OCI-M1 (cell line): ENCODE data around the gene HOMER3.
"Not testable (repeated sequence)": the region's sequence is repeated elsewhere in the genome, so short reads cannot be mapped to it uniquely, and the experiment has no call there.

Experiments
- DNase-seq: peaks from one replicate; lab custom pipeline; 2025; lab: John Stamatoyannopoulos, UW

HOMER3 gene

DNA sequence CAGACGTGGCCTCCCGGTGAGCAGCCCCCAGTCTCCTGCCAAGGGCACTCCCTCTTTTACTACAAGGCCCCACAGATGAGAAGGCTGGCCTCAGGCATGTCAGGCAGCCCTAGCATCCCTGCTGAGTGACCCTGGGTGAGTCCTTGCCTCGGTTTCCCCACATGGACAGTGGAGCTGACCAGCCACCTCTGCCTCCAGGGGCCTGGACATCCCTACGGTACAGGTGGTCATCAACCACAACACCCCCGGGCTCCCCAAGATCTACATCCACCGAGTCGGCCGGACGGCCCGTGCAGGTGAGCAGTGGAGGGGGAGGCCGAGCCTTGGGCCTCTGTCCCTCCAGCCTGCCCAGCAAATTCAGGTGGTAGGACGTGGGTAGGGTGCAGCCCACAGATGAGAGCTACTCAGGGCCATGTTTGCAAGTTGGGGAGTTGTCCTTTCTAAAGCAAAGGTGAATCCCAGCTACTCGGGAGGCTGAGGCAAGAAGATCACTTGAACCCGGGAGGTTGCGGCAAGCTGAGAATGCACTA is 16.3 kb downstream of the HOMER3 start:
- DNase-seq: no peak

GRCh38 chr19:18922228-18922985 is 18.6 kb downstream of the HOMER3 start:
- no peak for DNase-seq

DNA sequence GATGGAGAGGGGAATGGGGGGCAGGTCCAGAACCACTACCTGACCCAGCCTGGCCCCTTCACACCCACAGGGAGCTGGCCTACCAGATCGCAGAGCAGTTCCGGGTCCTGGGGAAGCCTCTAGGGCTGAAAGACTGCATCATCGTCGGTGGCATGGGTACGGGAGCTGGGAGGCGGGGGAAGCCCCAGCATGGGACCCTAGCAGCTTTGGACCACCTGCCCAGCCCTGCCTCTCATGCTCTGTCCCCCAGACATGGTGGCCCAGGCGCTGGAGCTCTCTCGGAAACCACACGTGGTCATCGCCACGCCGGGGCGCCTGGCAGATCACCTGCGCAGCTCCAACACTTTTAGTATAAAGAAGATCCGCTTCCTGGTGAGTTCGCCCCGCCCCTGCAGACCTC is 19.4 kb downstream of the HOMER3 start:
- DNase-seq: no peak

DNA sequence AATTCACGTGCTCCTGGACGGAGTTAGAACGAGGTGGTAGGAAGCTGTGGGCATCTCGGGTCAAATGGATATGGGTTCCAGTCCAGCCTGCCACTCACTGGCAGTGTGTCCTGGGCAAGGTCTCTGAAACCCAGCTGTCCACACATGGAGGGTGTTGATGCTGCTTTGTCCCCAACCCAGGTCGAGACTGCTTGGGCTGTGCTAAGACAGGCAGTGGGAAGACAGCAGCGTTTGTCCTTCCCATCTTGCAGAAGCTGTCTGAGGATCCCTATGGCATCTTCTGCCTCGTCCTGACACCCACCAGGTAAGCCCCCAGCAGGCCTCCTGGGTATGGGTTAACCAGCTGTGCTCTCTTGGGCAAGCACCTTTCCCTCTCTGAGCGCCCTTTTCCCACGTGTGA is 20.6 kb downstream of the HOMER3 start:
- DNase-seq: no peak

DNA sequence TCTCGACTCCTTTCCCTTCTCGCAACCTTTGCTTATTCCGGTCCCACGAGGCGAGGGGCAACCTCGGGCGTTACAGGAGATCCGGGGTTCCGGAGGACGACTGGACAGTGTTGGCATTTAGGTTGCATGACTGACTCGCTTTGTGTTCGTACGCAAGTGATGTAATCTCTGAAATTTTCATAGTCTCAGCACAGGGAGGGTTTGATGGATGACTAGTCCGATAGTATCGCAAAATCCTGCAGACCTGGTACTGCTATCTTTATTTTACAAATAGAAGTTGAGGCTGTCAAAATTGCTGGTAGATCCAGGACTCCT is 21.2 kb downstream of the HOMER3 start:
- DNase-seq: no peak

- peak; percentile 99 for DNase-seq
Measured at GRCh38 chr19:18919086-18919899, 21.7 kb downstream of the HOMER3 start, which contains the start of the genes COPE and DDX49. TSS of gene COPE (minus strand) at chr19:18919387. CDS start at chr19:18919348, 39 bp downstream. TSS of gene DDX49 (plus strand) at chr19:18919715. CDS start at chr19:18919742, 27 bp downstream.

GRCh38 chr19:18917593-18917992 is 23.4 kb downstream of the HOMER3 start:
- not testable (repeated sequence) for DNase-seq

DNA sequence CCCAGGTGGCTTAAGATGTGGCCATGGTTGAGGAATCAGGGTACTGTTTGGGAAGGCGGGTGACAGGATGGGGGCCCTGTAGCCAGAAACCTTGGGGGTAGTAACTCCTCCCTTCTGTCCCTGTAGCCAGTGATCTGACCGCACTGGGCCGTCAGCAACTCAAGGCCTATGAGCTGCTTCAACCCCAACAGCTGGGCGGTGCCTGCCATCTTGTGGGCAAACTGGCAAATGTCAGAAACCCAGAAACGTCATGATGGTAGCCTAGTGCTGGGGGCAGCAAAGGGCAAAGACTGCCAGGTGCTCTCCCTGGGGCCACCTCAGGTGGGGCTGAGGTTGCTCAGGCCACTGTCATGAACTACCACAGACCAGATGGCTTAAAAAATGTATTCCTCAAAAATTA is 25.4 kb downstream of the HOMER3 start:
- DNase-seq: peak; percentile 43

GRCh38 chr19:18913466-18913865 is 27.6 kb downstream of the HOMER3 start:
- no peak for DNase-seq

DNA sequence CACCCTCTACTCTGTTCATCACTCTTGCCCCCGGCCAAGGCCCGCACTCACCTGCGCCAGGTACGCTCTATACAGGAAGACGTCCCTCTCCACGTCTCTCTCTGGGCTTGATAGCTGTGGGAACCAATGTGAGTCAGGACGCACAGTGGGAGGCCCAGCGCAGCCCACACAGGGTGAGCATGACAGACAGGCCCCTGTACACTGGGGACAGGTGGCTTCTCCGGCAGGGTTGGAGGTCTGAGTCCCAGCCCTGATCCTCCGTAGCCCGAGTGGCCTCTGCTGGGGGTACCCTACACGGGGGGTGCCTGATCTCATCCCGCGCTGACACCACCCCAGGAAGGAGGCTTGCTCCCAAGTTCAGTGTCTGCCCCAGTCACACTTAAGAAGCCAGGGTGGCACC is 28.1 kb downstream of the HOMER3 start:
- DNase-seq: no peak

- DNase-seq: no peak
Measured at GRCh38 chr19:18910801-18911436, 30.1 kb downstream of the HOMER3 start.

DNA sequence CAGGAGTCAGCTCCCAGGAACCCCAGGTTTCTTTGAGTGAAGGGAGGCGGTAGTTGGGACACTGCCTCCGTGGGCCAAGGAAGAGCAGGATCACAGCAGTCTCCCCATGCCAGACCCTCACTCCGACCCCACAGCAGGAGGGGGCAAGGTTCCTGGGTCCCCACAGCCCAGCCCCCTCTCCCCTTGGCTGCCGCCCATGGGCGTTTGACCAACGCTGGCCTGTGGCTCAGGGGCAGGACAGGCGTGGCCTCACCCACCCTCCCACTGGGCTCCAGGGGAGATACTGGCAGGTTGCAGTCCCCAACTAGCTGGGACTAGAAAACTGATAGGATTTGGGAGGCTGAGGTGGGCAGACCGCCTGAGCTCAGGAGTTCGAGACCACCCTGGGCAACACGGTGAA is 31.0 kb downstream of the HOMER3 start:
- DNase-seq: no peak

DNA sequence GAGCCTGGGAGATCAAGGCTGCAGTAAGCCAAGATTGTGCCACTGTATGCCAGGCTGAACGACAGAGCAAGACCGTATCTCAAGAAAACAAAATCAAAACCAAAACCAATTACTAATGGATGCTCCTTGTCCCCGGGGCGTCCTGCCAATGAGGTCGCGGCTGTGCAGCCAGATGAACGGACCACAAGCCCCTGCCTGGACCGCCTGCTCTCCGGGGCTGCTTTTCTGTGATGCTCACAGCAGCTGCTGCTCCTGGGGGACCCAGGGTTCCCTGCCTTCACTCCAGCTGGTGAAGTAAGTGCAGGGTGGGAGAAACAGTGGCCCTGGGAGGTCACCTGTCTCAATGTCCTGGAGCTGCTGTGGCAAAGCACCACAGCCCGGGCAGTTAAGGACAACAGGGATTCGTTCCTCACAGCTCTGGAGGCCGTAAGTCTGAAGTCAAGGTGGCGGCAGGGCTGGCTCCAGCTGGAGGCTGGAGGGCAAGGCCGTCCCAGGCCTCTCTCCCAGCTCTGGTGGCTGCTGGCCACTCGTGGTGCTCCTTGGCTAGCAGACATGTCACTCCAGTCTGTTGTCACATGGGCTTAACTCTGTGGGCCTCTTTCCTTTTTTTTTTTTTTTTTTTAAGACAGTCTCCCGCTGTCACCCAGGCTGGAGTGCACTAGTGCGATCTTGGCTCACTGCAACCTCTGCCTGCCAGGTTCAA is 31.9 kb downstream of the HOMER3 start:
- no peak for DNase-seq

DNA sequence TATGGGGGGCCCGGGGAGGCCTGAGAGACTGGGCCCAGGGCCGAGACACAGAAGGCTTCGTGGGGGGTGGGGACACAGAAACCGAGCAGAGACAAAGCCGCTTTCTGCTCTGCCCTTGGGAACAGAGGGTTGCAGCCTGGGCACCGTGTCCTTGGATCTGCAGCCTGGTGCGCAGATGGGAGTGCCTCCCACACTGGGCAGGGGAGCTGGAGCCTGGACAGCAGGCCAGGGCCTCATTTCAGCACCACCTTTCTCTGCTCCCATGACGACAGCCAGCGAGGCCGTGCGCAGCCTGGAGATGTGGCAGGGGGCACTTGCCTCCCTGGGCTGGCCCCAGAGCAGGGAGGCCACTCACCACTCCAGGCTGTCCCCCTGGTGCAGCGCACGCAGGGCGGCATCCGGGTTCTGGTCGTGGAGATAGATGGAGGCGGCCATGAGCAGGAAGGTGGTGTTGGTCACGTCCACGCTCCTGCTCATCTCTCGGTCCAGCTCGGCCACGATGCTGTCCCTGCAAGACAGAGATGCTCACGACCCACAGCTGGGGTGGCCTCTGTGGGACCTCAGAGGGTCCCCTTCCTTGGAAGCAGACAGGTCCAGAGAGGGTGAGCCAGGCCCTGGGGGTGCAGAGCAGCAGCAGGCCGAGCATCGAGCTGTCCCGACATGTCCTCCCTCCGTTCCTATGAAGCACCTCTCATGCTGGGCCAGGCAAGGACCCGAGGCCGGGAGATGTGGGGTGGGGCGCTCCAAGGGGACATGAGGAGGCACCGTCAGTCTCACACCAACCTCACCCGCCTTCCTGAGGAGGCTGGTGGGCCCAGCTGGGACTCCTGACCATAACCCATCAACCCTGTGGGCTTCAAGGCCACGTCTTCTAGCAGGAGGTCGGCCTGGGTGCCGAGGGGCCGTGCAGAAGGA is 34.2 kb downstream of the HOMER3 start:
- no peak for DNase-seq

- no peak for DNase-seq
Measured at GRCh38 chr19:18905513-18906236, 35.3 kb downstream of the HOMER3 start.

- no peak for DNase-seq
Measured at GRCh38 chr19:18905058-18905456, 36.0 kb downstream of the HOMER3 start.

DNA sequence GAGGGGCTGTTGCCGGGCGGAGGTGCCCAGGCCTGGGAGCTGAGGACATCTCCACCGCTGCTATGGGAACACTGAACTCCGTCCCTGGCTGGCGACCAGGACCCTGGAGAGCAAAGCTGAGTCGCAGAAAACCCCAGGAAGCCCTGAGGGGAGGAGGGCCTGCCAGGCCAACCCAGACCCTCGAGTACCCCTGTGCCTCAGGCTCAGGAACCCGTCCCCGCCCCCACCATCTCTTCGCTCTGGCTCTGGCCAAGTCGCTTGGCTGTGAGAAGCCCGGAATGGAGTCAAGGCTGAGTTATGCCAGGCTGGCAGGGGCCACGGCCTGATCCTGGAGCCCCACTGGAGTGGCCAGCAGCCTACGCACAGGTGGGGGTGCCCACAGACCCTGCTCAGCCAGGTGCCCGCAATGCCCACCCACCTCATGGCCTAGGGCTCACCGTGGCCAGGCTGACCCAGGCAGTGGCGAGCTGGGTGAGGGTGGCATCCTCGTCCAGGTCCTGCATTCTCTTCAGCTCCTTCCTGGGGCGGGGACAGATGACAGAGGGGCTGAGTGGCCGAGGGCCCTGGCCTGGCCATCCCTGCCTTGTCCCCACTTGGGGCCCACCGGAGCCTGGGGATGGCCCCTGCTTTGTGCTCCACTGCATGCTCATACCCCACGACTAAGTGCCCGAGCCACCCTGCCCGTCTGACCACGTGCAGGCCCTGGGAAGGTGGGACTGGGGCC is 36.5 kb downstream of the HOMER3 start:
- DNase-seq: no peak

DNA sequence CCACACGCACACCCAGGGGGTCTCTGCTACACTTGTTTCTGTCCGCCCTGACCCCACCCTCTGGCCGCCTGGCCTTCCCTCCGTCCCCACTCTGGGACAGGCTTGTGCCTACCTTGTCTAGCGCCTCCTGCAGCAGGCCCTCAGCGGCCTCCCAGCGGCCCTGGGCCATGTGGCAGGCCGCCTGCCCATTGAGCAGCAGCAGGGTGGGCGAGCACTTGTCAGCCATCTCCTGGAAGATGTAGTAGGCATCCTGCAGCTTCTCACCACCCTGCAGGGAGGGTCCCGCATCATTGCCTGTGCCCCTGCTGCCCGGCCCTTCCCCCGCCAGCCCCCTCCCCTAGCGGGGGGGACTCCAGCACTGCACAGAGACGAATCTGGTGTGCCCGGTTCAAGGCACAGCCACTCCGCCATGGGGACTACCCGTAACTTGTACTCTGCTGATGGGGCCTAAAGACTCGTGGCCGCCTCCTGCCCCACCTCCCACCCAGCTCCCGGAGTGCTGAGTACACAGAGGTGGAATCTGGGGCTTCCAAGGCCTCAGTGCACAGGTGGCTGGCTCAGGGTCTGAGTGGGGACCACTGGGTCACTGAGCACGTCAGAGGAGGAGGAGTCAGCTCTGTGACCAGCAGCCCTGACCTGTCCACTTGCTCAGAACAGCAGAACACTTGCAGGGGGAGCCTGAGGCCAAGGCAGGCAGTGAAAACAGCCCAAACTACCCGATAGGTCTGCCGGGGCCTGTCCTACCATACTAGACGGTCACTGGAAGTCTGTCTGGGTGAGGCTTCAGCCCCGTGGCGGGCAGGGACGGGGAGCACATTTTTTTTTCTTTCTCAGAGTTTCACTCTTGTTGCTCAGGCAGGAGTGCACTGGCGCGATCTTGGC is 37.6 kb downstream of the HOMER3 start:
- DNase-seq: no peak

- not testable (repeated sequence) for DNase-seq
Measured at GRCh38 chr19:18902519-18902918, 38.5 kb downstream of the HOMER3 start.
